8988T (cell line): Measurements from ENCODE around the gene SERTM1.

Experiments
- DNase-seq: peaks from one replicate; pipeline ENCODE4 v3.0.0; 2011

Gene SERTM1

GRCh38 chr13:36712770-36713169 is 39.0 kb downstream of the SERTM1 start:
- no peak for DNase-seq

- DNase-seq = no peak
These were observed 40.1 kb downstream of the SERTM1 start for GRCh38 chr13:36713887-36714286.

GRCh38 chr13:36715841-36716240 is 42.0 kb downstream of the SERTM1 start:
- DNase-seq = no peak

GRCh38 chr13:36717017-36717416 is 43.2 kb downstream of the SERTM1 start:
- no peak for DNase-seq

- DNase-seq = no peak
These were observed 44.2 kb downstream of the SERTM1 start for GRCh38 chr13:36717966-36718545.

GRCh38 chr13:36718686-36719085 is 44.9 kb downstream of the SERTM1 start:
- no peak for DNase-seq

- DNase-seq = no peak
These were observed 50.3 kb downstream of the SERTM1 start for GRCh38 chr13:36724141-36724540.

GRCh38 chr13:36725936-36726335 is 52.1 kb downstream of the SERTM1 start:
- no peak for DNase-seq

GRCh38 chr13:36728006-36728405 is 54.2 kb downstream of the SERTM1 start:
- DNase-seq = no peak

GRCh38 chr13:36736119-36736726 is 62.4 kb downstream of the SERTM1 start:
- DNase-seq = peak; percentile 15

- no peak for DNase-seq
These were observed 63.8 kb downstream of the SERTM1 start for GRCh38 chr13:36737524-36738083.

- DNase-seq = no peak
These were observed 71.6 kb downstream of the SERTM1 start for GRCh38 chr13:36745436-36745835.

- DNase-seq = no peak
These were observed 72.2 kb downstream of the SERTM1 start for GRCh38 chr13:36746051-36746450.
